ENCODE data around the gene CYP3A5.

DNA sequence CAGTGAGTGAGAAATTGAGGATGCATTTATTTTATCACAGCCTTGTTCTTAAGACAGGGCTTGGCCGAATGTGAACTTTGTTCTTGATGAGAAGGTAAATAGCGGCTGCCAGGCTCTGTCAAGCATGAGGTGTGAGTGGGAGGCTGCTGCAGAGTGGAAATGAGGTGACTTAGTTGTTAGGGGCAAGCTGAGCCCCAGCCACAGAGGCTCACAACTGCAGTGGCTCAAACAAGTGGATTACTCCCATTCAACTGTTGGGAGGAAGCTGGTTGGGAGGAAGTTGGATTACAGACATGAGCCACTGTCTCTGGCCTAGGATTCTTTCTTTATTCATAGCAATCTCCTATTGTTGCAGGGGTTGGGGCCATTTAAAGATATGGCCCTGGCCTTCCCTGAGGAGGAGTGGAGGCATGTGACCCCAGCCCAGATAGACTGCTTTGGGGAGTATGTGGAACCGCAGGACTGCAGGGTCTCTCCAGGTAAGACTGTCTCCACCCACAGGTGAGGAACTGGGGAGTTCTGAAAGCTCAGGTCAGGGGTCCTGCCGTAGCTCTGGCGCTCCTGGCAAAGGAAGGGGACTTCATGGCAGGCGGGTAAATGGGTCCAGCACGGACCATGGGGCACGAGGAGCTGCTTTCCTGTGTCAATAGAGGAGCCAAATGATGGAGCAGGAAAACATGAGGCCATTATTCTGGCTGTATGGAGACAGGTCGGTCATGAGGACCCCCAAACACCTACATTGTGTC lies 55.9 kb downstream of the CYP3A5 start:
- TF ChIP-seq TBL1XR1 (IDR thresholded peaks at IDR 0.05; ENCODE audit: low read depth, low read length) (no peak), SREBF1 (IDR thresholded peaks at IDR 0.05; ENCODE audit: low read length) (no peak), MXI1 (IDR thresholded peaks at IDR 0.05; ENCODE audit: low read depth, low read length) (no peak), NRF1 (conservative IDR thresholded peaks at IDR 0.05; ENCODE audit: low read depth, low read length) (no peak), POLR2A (IDR thresholded peaks at IDR 0.05; ENCODE audit: low read depth, low read length) (no peak), ZNF24 (IDR thresholded peaks at IDR 0.05) (no peak), MTA3 (IDR thresholded peaks at IDR 0.05; ENCODE audit: borderline replicate concordance, low read length) (no peak), CREM (IDR thresholded peaks at IDR 0.05; ENCODE audit: low read depth) (no peak), SMARCA5 (IDR thresholded peaks at IDR 0.05) (no peak), ZZZ3 (IDR thresholded peaks at IDR 0.05; ENCODE audit: control insufficient read depth, insufficient read length, low read depth) (no peak), USF1 (IDR thresholded peaks at IDR 0.05; ENCODE audit: borderline replicate concordance, extremely low read length, insufficient read depth, low read depth, low read length) (no peak), RAD21 (IDR thresholded peaks at IDR 0.05; ENCODE audit: insufficient read depth, low read depth, low read length) (no peak), EZH2 (IDR thresholded peaks at IDR 0.05; ENCODE audit: borderline replicate concordance, control insufficient read depth, low read depth, low read length) (no peak)
- TF ChIP-seq, protein P1, sequence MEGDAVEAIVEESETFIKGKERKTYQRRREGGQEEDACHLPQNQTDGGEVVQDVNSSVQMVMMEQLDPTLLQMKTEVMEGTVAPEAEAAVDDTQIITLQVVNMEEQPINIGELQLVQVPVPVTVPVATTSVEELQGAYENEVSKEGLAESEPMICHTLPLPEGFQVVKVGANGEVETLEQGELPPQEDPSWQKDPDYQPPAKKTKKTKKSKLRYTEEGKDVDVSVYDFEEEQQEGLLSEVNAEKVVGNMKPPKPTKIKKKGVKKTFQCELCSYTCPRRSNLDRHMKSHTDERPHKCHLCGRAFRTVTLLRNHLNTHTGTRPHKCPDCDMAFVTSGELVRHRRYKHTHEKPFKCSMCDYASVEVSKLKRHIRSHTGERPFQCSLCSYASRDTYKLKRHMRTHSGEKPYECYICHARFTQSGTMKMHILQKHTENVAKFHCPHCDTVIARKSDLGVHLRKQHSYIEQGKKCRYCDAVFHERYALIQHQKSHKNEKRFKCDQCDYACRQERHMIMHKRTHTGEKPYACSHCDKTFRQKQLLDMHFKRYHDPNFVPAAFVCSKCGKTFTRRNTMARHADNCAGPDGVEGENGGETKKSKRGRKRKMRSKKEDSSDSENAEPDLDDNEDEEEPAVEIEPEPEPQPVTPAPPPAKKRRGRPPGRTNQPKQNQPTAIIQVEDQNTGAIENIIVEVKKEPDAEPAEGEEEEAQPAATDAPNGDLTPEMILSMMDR (IDR thresholded peaks at IDR 0.05 in 2 of 3, conservative IDR thresholded peaks at IDR 0.05 in 1 of 3; ENCODE audit: control insufficient read depth in 2 of 3, extremely low read depth in 1 of 3, insufficient read depth in 1 of 3, low read depth in 3 of 3, low read length in 3 of 3), result no peak
